Karpas-422 (cell line): ENCODE data around the gene KCNJ2. TPM values are rescaled to one million over a fixed set of nuclear protein-coding genes. Genes with fewer than 3 reads are reported as not detected.

Experiments
- DNase-seq: peaks from one replicate; pipeline ENCODE4 v3.0.0-alpha.2; 2015
- H2AFZ ChIP-seq: fragments of 200-600 bp; sonication (generic); 2 replicates; pipeline ENCODE4 v1.6.1; 2014; ENCODE audit warnings: antibody characterized with exemption, low read length, mixed read lengths
- H3K27ac ChIP-seq: fragments of 200-600 bp; sonication (generic); 2 replicates; pipeline ENCODE4 v1.5.1; 2014; ENCODE audit warnings: mild to moderate bottlenecking, low read length, moderate library complexity
- H3K27me3 ChIP-seq: fragments of 200-600 bp; sonication (generic); 2 replicates; pipeline ENCODE4 v1.6.1; 2014; ENCODE audit warnings: low read length, mixed read lengths
- H3K36me3 ChIP-seq: fragments of 200-600 bp; sonication (generic); 2 replicates; pipeline ENCODE4 v1.6.1; 2014; ENCODE audit warnings: low read length, mixed read lengths; ENCODE audit not compliant: insufficient read depth
- H3K4me1 ChIP-seq: fragments of 200-600 bp; sonication (generic); 2 replicates; pipeline ENCODE4 v1.6.1; 2014; ENCODE audit warnings: mild to moderate bottlenecking, low read length, mixed read lengths
- H3K4me2 ChIP-seq: fragments of 200-600 bp; sonication (generic); 2 replicates; pipeline ENCODE4 v1.6.1; 2014; ENCODE audit warnings: low read length, low read depth, mild to moderate bottlenecking; ENCODE audit not compliant: poor library complexity, severe bottlenecking
- H3K4me3 ChIP-seq: fragments of 200-600 bp; sonication (generic); 2 replicates; pipeline ENCODE4 v1.5.1; 2014; ENCODE audit warnings: mild to moderate bottlenecking, antibody characterized with exemption, low read length, mixed read lengths
- H3K79me2 ChIP-seq: fragments of 200-600 bp; sonication (generic); 2 replicates; pipeline ENCODE4 v1.6.1; 2014; ENCODE audit warnings: mild to moderate bottlenecking, low read length, mixed read lengths
- H3K9ac ChIP-seq: fragments of 200-600 bp; sonication (generic); 2 replicates; pipeline ENCODE4 v1.6.0; 2014; ENCODE audit warnings: low read length
- H3K9me2 ChIP-seq: fragments of 200-600 bp; sonication (generic), shearing (Covaris generic); replicated peaks from 2 replicates; pipeline ENCODE4 v1.6.0; 2014; ENCODE audit warnings: mild to moderate bottlenecking, low read length, moderate library complexity; ENCODE audit not compliant: insufficient read depth
- H3K9me3 ChIP-seq: fragments of 300-700, 200-600 bp; sonication (generic); 2 replicates; pipeline ENCODE4 v1.6.1; 2014; ENCODE audit warnings: low read length, mixed read lengths
- H4K20me1 ChIP-seq: fragments of 200-600 bp; sonication (generic); 2 replicates; pipeline ENCODE4 v1.6.1; 2014; ENCODE audit warnings: mild to moderate bottlenecking, antibody characterized with exemption, low read length, low read depth; ENCODE audit not compliant: insufficient read depth
- total RNA-seq: library from RNA; depleted of rRNA; stranded (reverse); fragments of >200 nt; shearing (Covaris generic); gene quantifications from 2 replicates; pipeline ENCODE4 v1.2.3, GENCODE V29; 2014; ENCODE audit warnings: low replicate concordance

Gene KCNJ2
- total RNA-seq, 1 experiment from 2014 or later = not detected

DNA sequence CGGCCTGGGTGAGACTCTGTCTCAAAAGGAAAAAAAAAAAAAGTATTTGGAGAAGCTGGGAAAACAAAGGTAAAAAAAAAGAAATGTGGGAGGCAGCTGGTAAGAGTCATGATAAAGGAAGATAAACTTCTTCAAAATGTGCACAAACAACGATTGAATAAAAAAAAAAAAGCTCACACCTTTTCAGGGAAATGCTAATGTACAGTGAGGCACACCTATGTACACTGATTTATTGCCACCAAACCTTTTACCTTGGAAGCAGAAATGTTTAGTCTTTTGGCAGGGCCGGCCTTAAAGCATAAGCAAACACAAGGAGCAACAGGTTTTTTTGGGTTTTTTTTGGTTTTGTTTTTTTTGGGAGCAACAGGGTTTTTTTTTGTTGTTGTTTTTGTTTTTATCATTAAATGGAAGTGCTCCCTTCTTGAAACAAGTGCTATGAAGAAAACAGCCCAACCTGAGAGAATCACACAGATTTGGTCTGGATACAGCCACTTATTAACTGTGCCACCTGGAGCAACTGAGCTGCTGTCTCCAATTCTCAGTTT lies 29.8 kb upstream of the KCNJ2 start:
- H3K27ac ChIP-seq = no peak overlapping the region
- H3K9me3 ChIP-seq = no peaks in the 10 kb centered on the region
- DNase-seq = no peak
- no peak overlapping the region for H3K4me2 ChIP-seq
- no peak overlapping the region for H3K9ac ChIP-seq
- H3K9me2 ChIP-seq = no peaks in the 10 kb centered on the region
- no peaks in the 10 kb centered on the region for H3K27me3 ChIP-seq
- no peak overlapping the region for H2AFZ ChIP-seq
- no peaks in the 10 kb centered on the region for H3K36me3 ChIP-seq
- H3K79me2 ChIP-seq = no peaks in the 10 kb centered on the region
- H3K4me1 ChIP-seq = peaks cover 33% of the 10 kb centered on the region
- no peaks in the 10 kb centered on the region for H4K20me1 ChIP-seq
- no peak overlapping the region for H3K4me3 ChIP-seq

DNA sequence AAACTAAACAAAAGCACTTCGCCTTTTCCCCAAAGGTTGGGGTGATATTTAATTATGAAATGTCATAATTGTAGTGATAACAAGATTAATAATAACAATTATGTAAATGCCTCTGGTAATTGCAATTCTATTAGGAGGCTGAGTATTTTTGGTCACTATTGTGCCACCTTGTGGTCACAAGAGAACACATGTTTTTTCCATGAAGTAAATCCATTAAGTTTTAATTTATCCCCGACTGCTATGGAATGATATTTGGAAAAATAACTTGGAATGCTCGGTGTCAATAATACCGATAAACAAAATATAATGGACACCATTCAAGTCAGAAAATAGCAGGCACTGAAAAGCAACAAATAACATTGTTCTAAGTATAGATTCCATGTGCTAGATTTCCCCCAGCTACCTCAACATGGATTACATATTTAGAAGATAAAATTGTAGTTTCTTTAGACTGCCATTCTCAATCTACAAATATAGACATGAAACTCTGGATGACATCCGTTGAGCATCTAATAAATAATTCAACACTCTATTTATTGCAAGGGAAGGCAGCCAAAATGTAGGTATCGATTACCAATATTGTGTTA lies 25.0 kb upstream of the KCNJ2 start:
- Histone ChIP-seq H3K9me3 (no peaks in the 10 kb centered on the region), H3K4me3 (no peak overlapping the region), H3K9ac (no peak overlapping the region), H2AFZ (no peak overlapping the region), H3K27me3 (no peaks in the 10 kb centered on the region), H3K9me2 (no peaks in the 10 kb centered on the region), H3K79me2 (no peaks in the 10 kb centered on the region), H3K4me2 (peak overlapping the region; percentile 12), H3K27ac (no peak overlapping the region), H3K36me3 (no peaks in the 10 kb centered on the region), H3K4me1 (peaks cover 12% of the 10 kb centered on the region), H4K20me1 (no peaks in the 10 kb centered on the region)
- DNase-seq = peak; percentile 69

DNA sequence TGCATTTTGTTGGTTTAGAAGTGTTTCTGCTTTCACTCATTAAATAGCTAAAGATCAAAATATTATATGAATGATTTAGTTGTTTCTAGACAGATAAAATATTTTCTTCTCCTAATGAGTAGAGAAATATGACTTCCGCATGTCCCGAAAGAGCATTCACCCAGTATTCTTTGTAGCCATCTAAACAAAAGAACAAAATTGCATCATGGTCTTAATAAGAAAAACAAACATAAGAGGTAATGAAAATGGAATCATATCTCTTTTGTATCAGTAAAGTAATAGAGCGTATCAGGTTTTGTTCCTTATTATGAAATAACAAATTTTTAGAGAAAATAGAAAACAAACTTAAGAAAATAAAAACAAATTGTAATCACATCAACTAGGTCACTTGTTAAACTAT lies 16.1 kb upstream of the KCNJ2 start:
- no peak overlapping the region for H3K4me3 ChIP-seq
- H3K9me2 ChIP-seq = no peaks in the 10 kb centered on the region
- no peaks in the 10 kb centered on the region for H3K27me3 ChIP-seq
- no peak overlapping the region for H3K9ac ChIP-seq
- H3K4me1 ChIP-seq = no peaks in the 10 kb centered on the region
- H3K9me3 ChIP-seq = no peaks in the 10 kb centered on the region
- no peak for DNase-seq
- no peaks in the 10 kb centered on the region for H3K36me3 ChIP-seq
- H4K20me1 ChIP-seq = no peaks in the 10 kb centered on the region
- no peak overlapping the region for H3K27ac ChIP-seq
- no peaks in the 10 kb centered on the region for H3K79me2 ChIP-seq
- H3K4me2 ChIP-seq = no peak overlapping the region
- H2AFZ ChIP-seq = no peak overlapping the region

DNA sequence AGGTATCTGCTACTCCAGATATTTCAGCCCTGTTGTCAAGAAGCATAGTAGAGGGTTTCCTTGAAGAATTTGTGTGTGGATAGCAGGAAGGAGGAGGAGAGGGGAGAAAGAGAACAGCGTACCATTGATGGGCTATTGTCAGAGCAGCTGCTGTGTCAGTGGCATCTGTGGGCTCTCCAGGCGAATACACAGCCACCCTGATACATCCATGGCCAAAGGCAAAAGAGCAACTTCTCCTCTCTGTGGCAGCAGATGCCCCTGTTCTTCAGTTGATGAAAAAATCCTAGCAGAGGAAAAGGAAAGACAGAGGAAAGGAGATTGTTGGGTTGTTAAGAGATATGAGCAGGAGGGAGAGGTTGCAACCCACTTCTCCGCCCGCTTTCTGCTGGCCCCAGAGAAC lies 12.2 kb upstream of the KCNJ2 start:
- Histone ChIP-seq H3K9ac (no peak overlapping the region), H4K20me1 (no peaks in the 10 kb centered on the region), H3K4me1 (no peaks in the 10 kb centered on the region), H3K9me3 (no peaks in the 10 kb centered on the region), H3K36me3 (no peaks in the 10 kb centered on the region), H3K9me2 (no peaks in the 10 kb centered on the region), H3K4me2 (no peak overlapping the region), H3K4me3 (no peak overlapping the region), H2AFZ (no peak overlapping the region), H3K27me3 (no peaks in the 10 kb centered on the region), H3K79me2 (no peaks in the 10 kb centered on the region), H3K27ac (no peak overlapping the region)
- DNase-seq = no peak

DNA sequence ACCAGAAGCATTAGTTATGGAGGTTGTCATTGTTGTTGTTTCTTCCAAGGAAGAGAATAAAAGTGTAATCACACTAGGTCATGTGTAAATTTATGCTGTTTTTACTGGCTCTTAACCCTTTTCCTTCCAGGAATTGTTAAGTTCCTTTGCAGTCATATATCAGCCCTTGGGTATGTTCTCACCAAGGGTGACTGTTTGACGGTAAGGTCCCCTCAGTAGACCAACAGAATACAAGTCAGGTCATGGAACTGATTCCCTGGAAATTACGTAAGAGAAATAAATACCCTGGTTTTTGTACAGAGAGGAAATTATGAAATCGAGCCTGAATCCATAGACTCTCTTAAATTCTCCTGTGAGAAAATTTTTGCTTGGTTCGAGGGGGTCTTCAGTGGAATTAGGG lies 11.2 kb upstream of the KCNJ2 start:
- Histone ChIP-seq H3K27ac (no peak overlapping the region), H3K36me3 (no peaks in the 10 kb centered on the region), H4K20me1 (no peaks in the 10 kb centered on the region), H2AFZ (0 out of 2 replicates have a peak overlapping the region, but pooled peaks have one; percentile 16), H3K9me3 (no peaks in the 10 kb centered on the region), H3K4me1 (no peaks in the 10 kb centered on the region), H3K9me2 (no peaks in the 10 kb centered on the region), H3K27me3 (no peaks in the 10 kb centered on the region), H3K4me3 (no peak overlapping the region), H3K79me2 (no peaks in the 10 kb centered on the region), H3K4me2 (no peak overlapping the region), H3K9ac (no peak overlapping the region)
- no peak for DNase-seq

DNA sequence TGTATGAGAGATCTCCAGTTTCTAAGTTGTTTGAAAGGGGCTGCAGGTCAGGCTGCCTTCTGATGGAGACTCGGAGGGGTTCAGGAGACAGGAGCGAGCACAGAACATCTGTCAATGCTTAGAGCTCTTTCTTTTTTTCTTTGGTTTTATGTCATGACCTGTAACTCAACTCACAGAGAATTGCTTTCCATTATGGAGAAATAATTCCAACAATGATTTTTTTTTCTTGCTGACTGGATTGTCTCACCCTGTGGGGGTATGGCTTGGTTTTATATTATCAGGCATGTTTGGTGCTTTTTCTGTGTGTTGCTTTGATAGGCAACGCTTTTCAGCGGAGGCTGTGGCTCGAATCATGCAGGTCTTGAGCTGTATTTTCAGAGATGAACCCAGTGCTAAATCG lies 10.7 kb upstream of the KCNJ2 start:
- H3K9me3 ChIP-seq = no peaks in the 10 kb centered on the region
- no peak overlapping the region for H3K27ac ChIP-seq
- H3K9ac ChIP-seq = no peak overlapping the region
- DNase-seq = no peak
- H3K36me3 ChIP-seq = no peaks in the 10 kb centered on the region
- H3K4me2 ChIP-seq = no peak overlapping the region
- H3K4me3 ChIP-seq = no peak overlapping the region
- no peaks in the 10 kb centered on the region for H3K9me2 ChIP-seq
- H3K27me3 ChIP-seq = no peaks in the 10 kb centered on the region
- H3K79me2 ChIP-seq = no peaks in the 10 kb centered on the region
- 0 out of 2 replicates have a peak overlapping the region, but pooled peaks have one; percentile 16 for H2AFZ ChIP-seq
- H3K4me1 ChIP-seq = no peaks in the 10 kb centered on the region
- no peaks in the 10 kb centered on the region for H4K20me1 ChIP-seq

DNA sequence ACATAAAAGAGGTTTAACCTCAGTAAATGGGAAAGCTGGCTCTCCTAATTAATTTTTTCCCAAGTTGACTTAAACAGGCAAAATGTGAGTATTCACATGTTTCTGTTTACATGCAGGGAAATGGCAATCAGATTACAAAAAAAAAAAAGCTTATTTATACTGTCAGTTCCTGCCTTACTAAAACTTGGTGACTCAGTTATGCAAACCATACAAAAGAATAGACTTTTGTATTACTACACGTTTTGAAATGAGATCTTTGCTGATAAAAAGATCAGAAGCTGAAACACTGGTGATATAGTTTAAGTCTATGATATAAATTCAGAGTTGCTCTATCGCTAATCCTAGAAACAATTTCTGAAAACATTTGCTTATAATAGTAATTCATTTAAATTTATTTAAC lies 9.4 kb upstream of the KCNJ2 start:
- Histone ChIP-seq H3K27ac (no peak overlapping the region), H3K4me3 (no peak overlapping the region), H3K36me3 (no peaks in the 10 kb centered on the region), H4K20me1 (no peaks in the 10 kb centered on the region), H3K27me3 (no peaks in the 10 kb centered on the region), H3K9ac (no peak overlapping the region), H3K9me2 (no peaks in the 10 kb centered on the region), H3K4me2 (no peak overlapping the region), H3K9me3 (no peaks in the 10 kb centered on the region), H2AFZ (no peak overlapping the region), H3K79me2 (no peaks in the 10 kb centered on the region), H3K4me1 (peaks cover 3% of the 10 kb centered on the region; the same call in 1 of the 2 replicates)
- no peak for DNase-seq

DNA sequence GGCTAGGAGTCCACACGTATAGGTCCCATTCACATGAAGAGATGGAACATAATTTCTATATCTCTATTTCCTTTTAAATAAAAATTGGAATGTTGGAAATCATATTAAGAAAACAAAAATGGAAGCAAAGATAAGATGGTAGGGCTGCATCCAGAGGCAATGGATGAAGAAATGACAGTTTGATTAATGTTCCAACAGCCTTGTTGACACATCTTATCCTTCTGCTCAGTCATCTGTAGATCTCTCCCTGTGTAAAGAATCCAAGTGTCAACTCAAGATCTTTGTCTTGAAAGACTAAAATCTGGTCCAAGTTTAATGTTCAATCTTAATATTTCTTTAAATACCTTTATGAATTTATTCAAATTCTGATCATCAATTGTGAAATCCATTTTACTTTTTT lies 7.8 kb upstream of the KCNJ2 start:
- Histone ChIP-seq H4K20me1 (no peaks in the 10 kb centered on the region), H3K4me2 (no peak overlapping the region)
- no peak for DNase-seq

More for the DNA sequence above, 7.8 kb upstream of the KCNJ2 start:
- no peak overlapping the region for H3K9ac ChIP-seq
- H3K27me3 ChIP-seq = no peaks in the 10 kb centered on the region
- H3K9me3 ChIP-seq = no peaks in the 10 kb centered on the region
- H3K36me3 ChIP-seq = no peaks in the 10 kb centered on the region
- H3K27ac ChIP-seq = no peak overlapping the region
- no peak overlapping the region for H3K4me3 ChIP-seq
- H3K79me2 ChIP-seq = no peaks in the 10 kb centered on the region
- H3K4me1 ChIP-seq = peaks cover 3% of the 10 kb centered on the region; the same call in 1 of the 2 replicates
- no peaks in the 10 kb centered on the region for H3K9me2 ChIP-seq
- H2AFZ ChIP-seq = no peak overlapping the region
